Measurements from ENCODE around the gene FRY.

The FRY gene

DNA sequence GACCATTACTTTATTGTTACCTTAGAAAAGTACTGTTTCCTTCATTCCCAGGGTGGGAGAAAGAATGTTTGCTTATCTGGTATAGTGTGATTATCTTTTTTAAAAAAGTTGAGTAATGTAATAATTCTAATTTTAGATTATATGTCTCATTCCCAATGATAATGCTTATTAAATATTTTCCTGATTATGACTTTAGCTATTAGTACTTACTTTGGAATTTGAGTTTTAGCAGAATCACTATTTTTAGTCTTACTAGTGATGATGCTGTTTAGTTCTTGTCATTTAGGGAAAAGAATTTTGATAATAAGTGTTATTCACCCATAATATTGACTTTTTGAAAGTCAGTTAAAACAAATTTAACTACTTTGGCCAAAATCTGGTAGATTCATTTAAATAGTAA lies 95.2 kb downstream of the FRY start:
- TF ChIP-seq, protein P1, sequence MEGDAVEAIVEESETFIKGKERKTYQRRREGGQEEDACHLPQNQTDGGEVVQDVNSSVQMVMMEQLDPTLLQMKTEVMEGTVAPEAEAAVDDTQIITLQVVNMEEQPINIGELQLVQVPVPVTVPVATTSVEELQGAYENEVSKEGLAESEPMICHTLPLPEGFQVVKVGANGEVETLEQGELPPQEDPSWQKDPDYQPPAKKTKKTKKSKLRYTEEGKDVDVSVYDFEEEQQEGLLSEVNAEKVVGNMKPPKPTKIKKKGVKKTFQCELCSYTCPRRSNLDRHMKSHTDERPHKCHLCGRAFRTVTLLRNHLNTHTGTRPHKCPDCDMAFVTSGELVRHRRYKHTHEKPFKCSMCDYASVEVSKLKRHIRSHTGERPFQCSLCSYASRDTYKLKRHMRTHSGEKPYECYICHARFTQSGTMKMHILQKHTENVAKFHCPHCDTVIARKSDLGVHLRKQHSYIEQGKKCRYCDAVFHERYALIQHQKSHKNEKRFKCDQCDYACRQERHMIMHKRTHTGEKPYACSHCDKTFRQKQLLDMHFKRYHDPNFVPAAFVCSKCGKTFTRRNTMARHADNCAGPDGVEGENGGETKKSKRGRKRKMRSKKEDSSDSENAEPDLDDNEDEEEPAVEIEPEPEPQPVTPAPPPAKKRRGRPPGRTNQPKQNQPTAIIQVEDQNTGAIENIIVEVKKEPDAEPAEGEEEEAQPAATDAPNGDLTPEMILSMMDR (IDR thresholded peaks at IDR 0.05) = no peak

GRCh38 chr13:32127691-32128090 lies 96.1 kb downstream of the FRY start:
- TF ChIP-seq, protein P1 (IDR thresholded peaks at IDR 0.05) = no peak

DNA sequence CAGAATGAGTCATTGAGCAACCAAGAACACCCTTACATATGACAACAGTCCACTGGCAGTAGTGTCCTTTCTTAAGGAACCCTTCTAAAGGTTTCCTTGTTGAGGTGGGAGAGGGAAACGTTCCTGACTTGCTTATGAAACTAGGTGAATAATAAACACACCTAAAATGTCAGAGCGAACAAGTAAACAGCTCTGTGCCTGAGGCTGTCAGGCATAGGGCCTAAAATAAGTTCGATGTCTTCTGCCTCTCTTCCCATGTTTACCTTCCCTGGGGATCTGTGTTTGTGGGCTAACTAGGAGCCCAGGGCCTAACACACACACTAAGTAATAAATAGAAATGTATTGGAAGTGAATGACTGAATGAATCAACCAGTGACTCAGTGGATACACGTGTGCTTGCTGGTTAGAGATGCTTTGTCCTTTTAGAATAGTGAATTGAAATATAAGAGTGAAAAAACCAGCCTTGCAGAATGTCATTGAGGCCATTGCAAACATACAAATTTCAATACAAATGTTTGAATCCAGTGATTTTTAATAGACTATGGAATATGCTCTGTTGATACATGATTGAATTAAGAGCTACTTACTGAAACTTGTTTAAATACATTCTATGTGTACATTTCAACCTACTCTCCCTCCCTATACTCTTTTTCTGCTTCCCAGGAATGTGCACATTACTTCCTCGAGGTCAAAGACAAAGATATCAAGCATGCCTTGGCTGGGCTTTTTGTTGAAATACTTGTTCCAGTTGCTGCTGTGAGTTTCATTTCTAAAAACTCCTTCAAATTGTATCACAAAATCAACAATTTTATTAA lies 102.9 kb downstream of the FRY start:
- TF ChIP-seq, protein P1 (IDR thresholded peaks at IDR 0.05) = no peak

DNA sequence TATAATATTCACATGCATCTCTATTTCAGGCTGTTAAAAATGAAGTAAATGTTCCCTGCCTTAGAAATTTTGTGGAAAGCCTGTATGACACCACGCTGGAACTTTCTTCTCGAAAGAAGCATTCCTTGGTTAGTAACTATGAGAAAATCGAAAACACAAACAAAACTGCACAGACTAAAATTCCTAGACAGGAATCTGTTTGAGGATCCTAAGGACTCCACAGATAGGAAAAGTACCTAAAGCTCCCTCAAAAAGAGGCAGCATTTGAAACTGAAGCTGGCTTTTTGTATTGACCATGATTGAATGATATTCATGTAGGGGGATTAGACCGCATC lies 103.4 kb downstream of the FRY start:
- TF ChIP-seq, protein P1 (IDR thresholded peaks at IDR 0.05) = no peak

GRCh38 chr13:32135655-32136054 lies 104.1 kb downstream of the FRY start:
- TF ChIP-seq, protein P1 (IDR thresholded peaks at IDR 0.05) = no peak

GRCh38 chr13:32136061-32136460 lies 104.5 kb downstream of the FRY start:
- TF ChIP-seq, protein P1 (IDR thresholded peaks at IDR 0.05) = no peak

DNA sequence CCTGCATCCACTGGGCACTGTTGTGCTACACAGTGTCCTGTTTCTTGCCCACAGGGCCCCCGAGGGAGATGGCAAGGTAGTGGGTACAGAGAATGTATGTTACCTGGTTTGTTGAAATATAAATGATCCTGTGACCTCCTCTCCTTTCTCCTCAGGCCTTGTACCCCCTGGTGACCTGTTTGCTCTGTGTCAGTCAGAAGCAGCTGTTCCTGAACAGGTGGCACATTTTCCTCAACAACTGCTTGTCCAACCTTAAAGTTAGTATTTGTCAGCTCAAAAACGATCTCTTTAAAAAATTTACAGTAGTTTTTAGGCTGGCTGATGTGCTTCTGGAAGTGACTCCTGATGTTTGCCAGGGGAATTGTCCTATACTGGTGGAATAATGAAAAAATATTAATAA lies 105.1 kb downstream of the FRY start:
- TF ChIP-seq, protein P1 (IDR thresholded peaks at IDR 0.05) = no peak

DNA sequence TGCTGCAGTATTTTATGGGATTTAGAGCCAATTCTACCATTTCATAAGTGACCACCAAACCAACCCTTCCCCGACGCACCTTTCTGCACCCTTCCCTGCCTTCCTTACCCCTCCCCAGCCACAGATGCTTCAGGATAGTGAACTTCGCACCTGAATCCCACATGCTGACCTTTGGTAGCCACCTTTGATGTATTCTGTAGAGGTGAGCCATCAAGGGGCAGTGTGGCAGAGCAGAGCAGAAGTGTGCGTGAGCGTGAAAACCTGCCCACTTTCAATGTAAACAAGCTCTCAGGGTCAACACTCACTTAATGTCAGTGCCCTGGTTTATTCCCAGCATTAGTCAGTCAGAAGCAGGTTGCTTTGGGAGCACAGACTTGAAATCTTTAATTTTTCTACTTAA lies 107.7 kb downstream of the FRY start:
- TF ChIP-seq, protein P1 (IDR thresholded peaks at IDR 0.05) = no peak

Measured in LNCAP (cell line).